Left lobe of liver (tissue), 1 donor: ENCODE results near the gene RBBP5. TPM values are rescaled to one million over a fixed set of nuclear protein-coding genes. Genes with fewer than 3 reads are reported as not detected.

Experiments used
- total RNA-seq: library from RNA; stranded (reverse); gene quantifications from one replicate; pipeline ENCODE4 v1.2.1, GENCODE V29; 2021
- donor health status: DM: no; HTN: yes; CAD: no.

The RBBP5 gene
- total RNA-seq, 1 donor from 2014 or later, result 7.8 TPM

Other genes starting within 250 kb of the RBBP5 start
- gene CNTN2, start 78.8 kb downstream of the RBBP5 start, total RNA-seq, result 0.13 TPM
- 2.2 TPM for gene TMEM81, start 37.5 kb downstream of the RBBP5 start, total RNA-seq
- gene DSTYK, start 89.7 kb upstream of the RBBP5 start, total RNA-seq, result 2.5 TPM
- 0.33 TPM for gene TMCC2, start 106.0 kb upstream of the RBBP5 start, total RNA-seq
- 1.7 TPM for gene NUAK2, start 199.8 kb upstream of the RBBP5 start, total RNA-seq
- gene KLHDC8A, start 234.9 kb upstream of the RBBP5 start, total RNA-seq, result not detected